LNCAP (cell line): ENCODE results near the gene PRRC2B.

ENCODE experiments used
- CTCF ChIP-seq: fragments of 450-650 bp; IDR thresholded peaks from 2 replicates; pipeline ENCODE4 v1.5.1; 2017; ENCODE audit warnings: mild to moderate bottlenecking

The PRRC2B gene

GRCh38 chr9:131409458-131409992, 15.6 kb downstream of the PRRC2B start:
- no peak for TF ChIP-seq CTCF

- TF ChIP-seq CTCF = no peak
These were observed 16.2 kb downstream of the PRRC2B start for GRCh38 chr9:131410044-131410491.

- no peak for TF ChIP-seq CTCF
These were observed 18.1 kb downstream of the PRRC2B start for GRCh38 chr9:131411719-131412681.

GRCh38 chr9:131416509-131416908, 22.6 kb downstream of the PRRC2B start:
- TF ChIP-seq CTCF = no peak

- TF ChIP-seq CTCF = no peak
These were observed 23.6 kb downstream of the PRRC2B start for GRCh38 chr9:131417264-131418142.

- TF ChIP-seq CTCF = no peak
These were observed 24.5 kb downstream of the PRRC2B start for GRCh38 chr9:131418143-131419025.
